Mucosa of rectum (tissue), 2 donors: ENCODE results near the gene OR52H1.

ENCODE experiments used
- H3K27ac ChIP-seq, 2 donors: one replicate each; pipeline ENCODE4 v1.7.0; 2013; ENCODE audit warnings: inconsistent platforms in 2 of 2, low read depth in 2 of 2, low read length in 2 of 2
- H3K27me3 ChIP-seq, 2 donors: one replicate each; pipeline ENCODE4 v1.7.0; 2013; ENCODE audit warnings: low read length in 2 of 2; ENCODE audit not compliant: control insufficient read depth in 2 of 2, insufficient read depth in 2 of 2
- H3K36me3 ChIP-seq, 2 donors: one replicate each; pipeline ENCODE4 v1.7.0; 2013; ENCODE audit warnings: low read length in 2 of 2; ENCODE audit not compliant: control insufficient read depth in 2 of 2, insufficient read depth in 2 of 2
- H3K4me1 ChIP-seq, 2 donors: one replicate each; pipeline ENCODE4 v1.7.0; 2013; ENCODE audit warnings: low read length in 2 of 2, mild to moderate bottlenecking in 1 of 2; ENCODE audit not compliant: control insufficient read depth in 2 of 2, insufficient read depth in 2 of 2
- H3K4me3 ChIP-seq, 2 donors: one replicate each; pipeline ENCODE4 v1.7.0; 2013; ENCODE audit warnings: low read length in 2 of 2
- H3K9ac ChIP-seq, 2 donors: one replicate each; pipeline ENCODE4 v1.7.0; 2013; ENCODE audit warnings: low read length in 2 of 2, low read depth in 1 of 2, mild to moderate bottlenecking in 1 of 2
- H3K9me3 ChIP-seq, 2 donors: one replicate each; pipeline ENCODE4 v1.7.0; 2013; ENCODE audit warnings: low read length in 2 of 2; ENCODE audit not compliant: control insufficient read depth in 2 of 2
- donor health status: healthy.
- donor health status: Normal muscosa, but diverticular disease.

The OR52H1 gene

DNA sequence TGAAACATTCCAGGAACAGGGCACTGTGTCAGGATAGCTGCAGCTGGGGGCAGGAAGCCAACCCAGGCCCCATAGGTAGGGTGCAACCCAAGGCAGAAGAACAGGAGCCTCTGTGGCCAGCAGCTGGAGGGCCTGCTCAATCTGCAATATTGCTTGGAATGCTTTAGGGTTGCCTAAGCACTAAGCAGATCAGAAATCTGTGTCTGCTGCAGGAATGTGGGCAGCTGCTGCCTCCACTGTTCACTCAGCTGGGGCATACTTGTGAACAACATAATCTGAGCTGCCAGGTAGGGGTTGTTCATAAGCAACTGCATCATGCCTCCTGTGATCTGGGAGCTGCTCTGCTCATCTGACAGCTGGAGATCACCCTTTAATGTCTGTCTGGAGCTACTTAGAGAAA is 33.5 kb downstream of the OR52H1 start:
- no peak overlapping the region for H3K4me3 ChIP-seq
- no peaks in the 10 kb centered on the region for H3K27me3 ChIP-seq
- H3K27ac ChIP-seq, result no peak overlapping the region
- H3K9ac ChIP-seq, result no peak overlapping the region
- no peaks in the 10 kb centered on the region for H3K36me3 ChIP-seq
- no peaks in the 10 kb centered on the region for H3K4me1 ChIP-seq
- H3K9me3 ChIP-seq, result no peaks in the 10 kb centered on the region

DNA sequence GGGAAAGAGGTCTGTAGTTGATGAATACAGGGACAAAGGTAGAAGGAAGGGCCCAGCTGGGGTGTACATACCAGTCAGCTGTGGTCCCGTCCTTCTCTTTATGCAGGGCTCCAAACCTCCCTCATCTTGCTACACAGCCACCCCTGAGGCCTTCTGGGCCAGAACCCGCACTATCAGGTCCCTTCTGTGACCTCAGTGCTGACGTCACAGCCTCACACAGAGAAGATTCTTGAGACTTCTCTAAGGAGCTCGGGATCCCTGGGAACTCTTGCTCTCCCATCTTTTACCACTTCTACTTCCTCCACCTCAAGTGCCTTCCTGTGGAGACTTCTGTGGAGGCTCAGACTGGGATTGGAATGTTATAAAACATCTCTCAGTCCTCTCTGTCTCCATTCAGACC is 38.5 kb downstream of the OR52H1 start, which contains the start of gene UBQLN3:
TSS of gene UBQLN3 (minus strand) at position 155 of the 400 bp plus-strand sequence. CDS start 399 bp downstream, outside the sequence.
- no peaks in the 10 kb centered on the region for H3K36me3 ChIP-seq
- H3K4me1 ChIP-seq, result no peaks in the 10 kb centered on the region
- H3K9ac ChIP-seq, result no peak within 1 kb of the TSS
- H3K4me3 ChIP-seq, result no peak within 1 kb of the TSS
- no peaks in the 10 kb centered on the region for H3K27me3 ChIP-seq
- H3K9me3 ChIP-seq, result no peaks in the 10 kb centered on the region
- H3K27ac ChIP-seq, result no peak within 1 kb of the TSS

DNA sequence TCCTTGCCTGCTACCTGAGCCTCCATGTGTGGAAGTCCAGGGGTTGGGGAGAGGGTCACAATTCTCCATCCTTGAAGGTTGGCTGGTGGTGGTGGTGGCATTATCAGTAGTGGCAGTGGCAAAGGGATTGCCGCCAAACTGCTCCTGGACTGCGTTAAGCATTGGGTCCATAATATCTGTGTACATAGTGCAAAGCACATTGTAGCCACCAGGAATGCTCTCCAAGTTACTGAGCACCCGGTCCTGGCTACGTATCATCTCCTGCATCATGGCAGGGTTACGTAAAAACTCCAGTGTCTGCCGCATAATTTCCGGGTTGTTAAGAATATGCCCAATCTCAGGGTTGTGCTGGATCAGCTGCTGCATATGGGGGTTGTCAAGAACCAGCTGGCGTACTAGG is 39.7 kb downstream of the OR52H1 start:
- H3K9me3 ChIP-seq, result no peaks in the 10 kb centered on the region
- H3K27me3 ChIP-seq, result no peaks in the 10 kb centered on the region
- no peak overlapping the region for H3K4me3 ChIP-seq
- H3K27ac ChIP-seq, result no peak overlapping the region
- H3K4me1 ChIP-seq, result no peaks in the 10 kb centered on the region
- H3K36me3 ChIP-seq, result no peaks in the 10 kb centered on the region
- H3K9ac ChIP-seq, result no peak overlapping the region

DNA sequence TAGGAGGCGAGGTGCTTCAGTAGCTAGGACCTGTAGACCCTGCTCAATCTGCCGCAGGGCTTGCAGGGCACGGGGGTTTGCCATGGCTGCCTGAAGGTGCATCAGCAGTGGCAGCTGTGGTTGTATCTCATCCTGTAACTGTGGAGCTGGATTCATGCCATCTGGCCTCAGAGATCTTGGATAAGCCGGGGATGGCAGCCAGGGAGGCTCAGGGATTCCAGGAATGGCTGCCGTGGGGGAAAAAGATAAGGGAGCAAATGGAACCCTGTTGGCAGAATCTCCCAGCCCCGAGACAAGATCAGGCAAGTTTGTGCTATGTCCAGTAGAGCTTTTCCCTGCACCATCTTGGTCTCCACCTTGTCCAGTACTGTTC is 40.4 kb downstream of the OR52H1 start:
- Histone ChIP-seq H3K27me3 (no peaks in the 10 kb centered on the region), H3K36me3 (no peaks in the 10 kb centered on the region), H3K27ac (no peak overlapping the region), H3K4me1 (no peaks in the 10 kb centered on the region), H3K9ac (no peak overlapping the region), H3K4me3 (no peak overlapping the region), H3K9me3 (no peaks in the 10 kb centered on the region)

DNA sequence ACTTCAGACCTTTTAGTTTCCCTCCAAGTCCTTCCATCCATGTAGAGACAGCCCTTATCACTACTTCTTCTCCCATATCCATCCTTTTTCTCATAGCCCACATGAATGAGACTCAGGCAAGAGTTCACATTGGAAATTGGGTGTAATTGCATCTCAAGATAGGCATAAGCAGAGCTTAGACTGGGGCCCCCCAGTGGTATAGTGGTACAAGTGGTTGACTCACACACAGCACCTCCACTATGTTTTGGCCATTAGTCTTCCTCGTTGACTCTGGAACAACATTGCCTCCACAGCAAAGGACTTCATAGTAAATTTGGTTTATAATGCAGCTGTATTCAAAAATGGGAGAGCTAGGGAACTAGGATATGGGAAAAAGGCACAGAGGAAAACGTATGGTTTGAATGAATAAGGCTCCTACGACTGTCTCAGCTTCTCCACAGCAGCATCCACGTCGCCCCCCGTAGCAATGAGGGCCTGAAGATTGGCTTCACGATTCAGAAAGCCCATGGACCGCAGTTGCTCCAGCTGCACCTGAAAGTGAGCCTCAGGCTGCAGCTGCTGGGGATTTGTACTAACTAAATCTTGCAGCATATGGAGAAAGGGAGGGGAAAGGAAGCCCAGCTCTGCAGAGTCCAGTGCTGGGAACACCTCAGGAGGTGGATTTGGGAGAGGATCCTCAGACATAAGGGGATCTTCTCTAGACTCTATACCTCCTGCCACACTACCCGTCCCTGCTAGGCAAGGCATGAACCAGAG is 41.0 kb downstream of the OR52H1 start:
- Histone ChIP-seq H3K4me1 (no peaks in the 10 kb centered on the region), H3K9ac (no peak overlapping the region), H3K27ac (no peak overlapping the region), H3K9me3 (no peaks in the 10 kb centered on the region), H3K4me3 (no peak overlapping the region), H3K27me3 (no peaks in the 10 kb centered on the region), H3K36me3 (no peaks in the 10 kb centered on the region)

DNA sequence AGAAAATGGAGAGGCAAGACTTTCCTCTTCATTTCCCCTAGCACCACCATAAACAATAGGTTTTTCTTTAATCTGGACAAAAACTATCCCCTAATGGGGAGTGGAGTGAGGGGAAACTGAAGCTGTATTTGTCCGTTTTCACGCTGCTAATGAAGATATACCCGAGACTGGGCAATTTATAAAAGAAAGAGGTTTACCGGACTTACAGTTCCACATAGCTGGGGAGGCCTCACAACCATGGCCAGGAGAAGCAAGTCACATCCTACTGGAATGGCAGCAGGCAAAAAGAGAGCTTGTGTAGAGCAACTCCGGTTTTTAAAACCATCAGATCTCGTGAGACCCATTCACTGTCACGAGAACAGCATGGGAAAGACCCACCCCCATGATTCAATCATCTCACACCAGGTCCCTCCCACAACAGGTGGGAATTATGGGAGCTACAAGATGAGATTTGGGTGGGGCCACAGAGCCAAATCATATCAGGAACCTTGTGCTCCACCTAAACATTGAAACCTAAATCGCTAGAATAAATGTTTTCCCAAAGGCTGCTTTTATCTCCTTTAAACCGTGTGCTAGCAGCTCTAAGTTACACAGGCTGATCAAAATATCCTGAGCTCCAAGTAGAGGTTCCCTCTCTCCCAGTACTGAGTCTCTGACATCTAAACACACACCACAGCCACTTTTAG is 42.8 kb downstream of the OR52H1 start:
- Histone ChIP-seq H3K27ac (no peak overlapping the region), H3K36me3 (no peaks in the 10 kb centered on the region), H3K9ac (no peak overlapping the region)

DNA sequence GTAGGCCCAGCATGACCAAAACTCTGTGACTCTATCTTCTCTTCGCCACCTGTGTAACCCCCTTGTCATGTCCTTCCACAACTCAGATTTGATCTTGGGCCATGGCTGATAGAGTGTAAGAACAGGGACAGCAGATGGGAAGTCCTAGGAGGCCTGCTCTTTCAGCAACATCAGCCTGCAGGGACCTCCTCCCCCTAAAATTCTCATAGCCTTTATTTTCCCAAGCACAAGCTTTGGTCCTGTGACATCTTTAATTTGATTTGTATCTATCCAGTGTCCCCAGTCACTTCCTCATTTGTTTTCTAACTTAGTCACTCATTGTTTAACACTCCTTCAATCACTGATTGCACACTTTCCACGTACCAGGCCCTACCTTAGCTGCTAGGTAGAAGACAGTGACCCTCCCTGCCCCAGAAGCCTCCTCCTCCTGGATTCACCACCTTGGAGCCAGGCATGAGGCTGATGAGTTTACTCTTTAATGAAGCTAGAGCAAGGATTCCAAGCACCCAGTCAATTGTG is 43.9 kb downstream of the OR52H1 start:
- H3K9me3 ChIP-seq, result no peaks in the 10 kb centered on the region
- H3K9ac ChIP-seq, result no peak overlapping the region
- no peaks in the 10 kb centered on the region for H3K27me3 ChIP-seq
- no peak overlapping the region for H3K27ac ChIP-seq
- H3K4me1 ChIP-seq, result no peaks in the 10 kb centered on the region
- no peak overlapping the region for H3K4me3 ChIP-seq
- no peaks in the 10 kb centered on the region for H3K36me3 ChIP-seq

More for the DNA sequence above, 42.8 kb downstream of the OR52H1 start:
- Histone ChIP-seq H3K27me3 (no peaks in the 10 kb centered on the region), H3K9me3 (no peaks in the 10 kb centered on the region), H3K4me3 (no peak overlapping the region), H3K4me1 (no peaks in the 10 kb centered on the region)

DNA sequence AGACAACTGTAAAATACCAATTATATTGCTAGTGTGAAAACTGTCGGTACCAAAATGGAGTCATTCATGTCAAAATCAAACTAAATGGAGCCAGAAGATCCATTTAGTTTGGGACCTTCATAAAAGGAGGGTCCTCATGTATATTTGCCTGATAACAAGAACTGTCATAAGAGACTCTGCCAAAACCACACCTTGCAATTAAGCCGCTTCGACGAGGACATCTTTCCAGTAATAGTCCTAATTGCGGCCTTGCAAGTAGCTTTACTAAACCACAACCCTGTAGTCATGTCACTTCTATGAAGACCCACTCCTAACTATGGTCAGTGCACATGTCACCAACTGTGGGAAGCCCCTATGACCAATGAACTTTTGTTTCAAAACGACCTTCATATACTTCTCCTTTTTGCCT is 47.9 kb downstream of the OR52H1 start:
- no peaks in the 10 kb centered on the region for H3K27me3 ChIP-seq
- no peak overlapping the region for H3K4me3 ChIP-seq
- H3K4me1 ChIP-seq, result no peaks in the 10 kb centered on the region
- H3K36me3 ChIP-seq, result no peaks in the 10 kb centered on the region
- H3K9ac ChIP-seq, result no peak overlapping the region
- H3K27ac ChIP-seq, result no peak overlapping the region
- H3K9me3 ChIP-seq, result no peaks in the 10 kb centered on the region

DNA sequence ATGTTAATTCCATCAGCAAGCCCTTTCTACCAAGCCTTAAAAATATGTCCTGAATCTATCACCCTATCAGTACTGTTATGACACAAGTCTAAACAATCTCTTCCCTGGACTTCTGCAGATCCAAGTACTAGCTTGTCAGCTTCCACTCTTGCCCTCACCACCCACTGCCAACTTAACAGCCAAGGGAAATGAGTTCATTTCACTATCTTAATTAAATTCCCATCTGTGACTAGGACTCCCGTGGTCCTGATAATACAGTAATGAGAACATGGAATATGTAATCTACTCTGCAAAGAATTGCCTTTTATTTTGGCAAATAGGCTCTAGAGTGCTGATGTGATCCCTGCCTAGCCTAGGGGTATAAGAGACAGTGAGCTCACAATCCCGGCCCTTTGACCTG is 48.7 kb downstream of the OR52H1 start:
- H3K27me3 ChIP-seq, result no peaks in the 10 kb centered on the region
- no peak overlapping the region for H3K4me3 ChIP-seq
- H3K27ac ChIP-seq, result no peak overlapping the region
- H3K9me3 ChIP-seq, result no peaks in the 10 kb centered on the region
- no peak overlapping the region for H3K9ac ChIP-seq
- H3K4me1 ChIP-seq, result no peaks in the 10 kb centered on the region
- no peaks in the 10 kb centered on the region for H3K36me3 ChIP-seq
